ENCODE results near the gene YIF1B. TPM values are rescaled to one million over a fixed set of nuclear protein-coding genes. Genes with fewer than 3 reads are reported as not detected.
"Not testable (repeated sequence)": the region's sequence is repeated elsewhere in the genome, so short reads cannot be mapped to it uniquely, and the experiment has no call there.

The YIF1B gene
- total RNA-seq, result 60.4 and 74.8 TPM in 2 replicates

DNA sequence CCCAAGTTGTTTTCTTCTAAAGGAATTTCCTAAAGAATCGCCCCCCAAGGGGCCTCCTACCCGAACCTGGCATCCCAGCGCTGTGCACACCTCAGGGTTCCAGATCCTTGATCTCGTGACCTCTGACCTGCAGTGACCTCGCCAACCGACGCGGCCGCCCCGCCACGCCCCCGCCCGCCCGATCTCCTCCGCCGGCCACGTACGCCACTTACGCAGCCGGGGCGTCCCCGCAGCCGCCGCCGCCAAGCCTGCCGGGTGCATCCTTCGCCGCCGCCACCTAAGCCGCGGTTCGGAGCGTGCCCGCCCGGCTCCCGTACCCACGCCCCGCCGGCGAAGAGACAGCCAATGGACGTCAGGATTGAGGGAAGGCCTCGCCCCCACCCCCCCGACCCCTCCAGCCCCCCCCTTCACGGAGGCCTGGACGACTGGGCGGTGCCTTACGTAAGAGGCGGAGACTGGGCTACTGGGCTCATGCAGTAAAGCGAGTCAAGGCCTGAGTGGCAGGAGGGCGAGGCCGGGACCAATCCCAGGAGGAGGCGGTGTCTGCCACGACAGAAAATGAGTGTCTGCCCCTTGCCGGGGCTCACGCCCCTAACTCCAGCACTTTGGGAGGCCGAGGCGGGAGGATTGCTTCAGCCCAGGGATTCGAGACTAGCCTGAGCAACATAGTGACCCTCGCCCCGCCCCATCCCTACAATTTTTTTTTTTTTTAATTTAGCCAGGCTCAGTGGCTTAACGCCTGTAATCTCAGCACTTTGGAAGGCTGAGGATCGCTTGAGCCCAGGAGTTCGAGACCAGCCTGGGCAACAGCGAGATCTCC is at the start of gene YIF1B:
YIF1B (minus strand) TSS at position 291 of the 820 bp plus-strand sequence; CDS start at position 261, 30 bp downstream.
- DNase-seq (ENCODE audit: low read depth in 2 of 2), result peak; percentile 91 to 98

- DNase-seq (ENCODE audit: low read depth in 2 of 2), result not testable (repeated sequence)
Measured at GRCh38 chr19:38362946-38363688, 47.4 kb upstream of the YIF1B start.

- peak; percentile 44 to 61 for DNase-seq (ENCODE audit: low read depth in 2 of 2)
Measured at GRCh38 chr19:38362076-38362945, 46.6 kb upstream of the YIF1B start.

GRCh38 chr19:38361633-38362075 is 45.9 kb upstream of the YIF1B start:
- peak; percentile 47 to 82 for DNase-seq (ENCODE audit: low read depth in 2 of 2)

DNA sequence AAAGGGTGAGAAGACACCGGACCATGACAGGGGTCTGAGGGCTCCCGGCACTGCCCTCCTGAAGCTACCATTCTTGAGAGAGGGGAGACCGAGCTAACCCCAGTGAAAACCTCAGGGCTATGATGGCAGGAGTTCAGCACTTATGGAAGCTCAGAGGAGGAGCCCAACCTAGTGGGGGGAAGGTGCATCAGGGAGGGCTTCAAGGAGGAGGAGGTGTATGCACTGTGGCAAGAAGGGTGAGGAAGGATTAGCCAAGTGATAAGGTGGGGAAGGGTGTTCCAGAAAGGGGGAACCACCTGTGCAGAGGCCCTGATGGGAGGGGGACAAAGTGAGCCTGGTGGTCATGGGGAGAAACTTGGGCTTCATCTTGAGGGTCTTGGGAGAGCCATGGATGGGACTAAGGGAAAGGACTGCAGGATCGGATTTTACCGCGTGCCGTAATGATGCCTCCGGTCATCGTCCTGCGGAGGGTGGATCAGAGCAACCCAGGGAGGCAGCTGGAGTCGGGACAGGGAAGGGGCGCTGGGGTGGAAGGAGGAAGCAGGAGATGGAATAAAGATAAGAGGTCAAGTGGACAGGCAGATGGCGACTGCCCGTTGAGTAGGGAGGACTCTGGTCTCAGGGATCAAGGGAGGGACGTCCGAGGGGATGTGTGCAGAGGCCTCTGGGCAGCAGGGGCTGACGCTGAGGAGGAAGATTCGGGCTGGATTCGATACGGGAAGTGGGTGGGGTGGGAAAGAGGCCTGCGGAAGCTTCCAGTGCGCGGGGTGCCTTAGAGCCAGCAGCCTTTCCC is 45.3 kb upstream of the YIF1B start:
- no peak for DNase-seq (ENCODE audit: low read depth in 2 of 2)

DNA sequence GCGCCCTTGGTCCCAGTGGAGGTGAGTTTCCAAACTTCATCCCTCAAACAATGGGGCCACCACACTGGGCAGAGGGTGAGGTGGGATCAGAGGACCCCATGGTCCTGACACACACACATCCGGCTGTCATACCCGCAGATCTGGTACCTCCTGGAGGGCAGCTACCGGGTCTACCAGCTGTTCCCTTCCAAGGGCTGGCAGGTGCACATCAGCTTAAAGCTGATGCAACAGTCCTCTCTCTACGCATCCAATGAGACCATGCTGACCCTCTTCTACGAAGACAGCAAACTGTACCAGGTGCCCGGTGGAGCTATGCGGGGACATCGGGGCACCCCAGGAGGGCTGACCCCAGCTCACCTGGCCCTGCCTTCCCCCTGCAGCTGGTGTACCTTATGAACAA is 44.6 kb upstream of the YIF1B start:
- DNase-seq (ENCODE audit: low read depth in 2 of 2), result no peak

- no peak for DNase-seq (ENCODE audit: low read depth in 2 of 2)
Measured at GRCh38 chr19:38359242-38360021, 43.7 kb upstream of the YIF1B start.

- DNase-seq (ENCODE audit: low read depth in 2 of 2), result no peak
Measured at GRCh38 chr19:38358071-38358470, 42.3 kb upstream of the YIF1B start.

- DNase-seq (ENCODE audit: low read depth in 2 of 2), result no peak
Measured at GRCh38 chr19:38355728-38356725, 40.3 kb upstream of the YIF1B start.

GRCh38 chr19:38352611-38353010 is 36.9 kb upstream of the YIF1B start:
- no peak for DNase-seq (ENCODE audit: low read depth in 2 of 2)

DNA sequence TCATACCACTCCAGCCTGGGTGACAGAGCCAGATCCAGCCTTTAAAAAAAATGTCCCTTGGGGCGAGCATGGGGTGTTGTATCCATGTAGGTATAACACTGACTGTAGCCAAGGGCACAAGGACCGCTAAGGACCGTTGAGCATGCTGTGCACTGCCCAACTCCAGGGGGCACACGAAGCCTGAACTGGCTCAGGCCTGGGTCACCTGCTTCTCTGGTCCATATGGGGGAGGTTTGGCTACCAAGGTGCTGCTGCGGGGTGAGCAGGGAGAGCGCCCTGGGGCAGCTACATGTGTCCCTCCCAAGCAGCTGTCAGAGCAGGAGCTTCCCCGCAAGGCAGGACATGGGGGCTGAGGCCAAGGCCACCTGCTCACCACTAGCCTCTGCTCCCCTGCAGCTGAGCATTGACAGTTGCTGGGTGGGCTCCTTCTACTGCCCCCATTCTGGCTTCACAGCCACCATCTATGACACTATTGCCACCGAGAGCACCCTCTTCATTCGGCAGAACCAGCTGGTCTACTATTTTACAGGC is 36.2 kb upstream of the YIF1B start:
- DNase-seq (ENCODE audit: low read depth in 2 of 2), result no peak

DNA sequence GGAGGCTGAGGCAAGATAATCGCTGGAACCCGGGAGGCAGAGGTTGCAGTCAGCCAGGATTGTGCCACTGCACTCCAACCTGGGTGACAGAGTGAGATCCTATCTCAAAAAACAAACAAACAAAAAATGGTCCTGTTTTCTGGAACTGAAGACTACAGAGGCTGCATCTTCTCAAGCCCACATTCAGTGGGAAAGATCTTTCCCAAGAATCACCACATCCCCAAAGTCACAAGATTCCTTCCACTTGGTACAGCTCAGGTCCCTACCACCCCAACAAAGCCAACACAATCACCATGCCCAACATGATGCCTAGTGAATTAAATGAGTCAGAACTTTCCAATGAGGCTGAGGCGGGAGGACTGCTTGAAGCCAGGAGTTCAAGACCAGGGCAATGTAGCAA is 35.1 kb upstream of the YIF1B start:
- DNase-seq (ENCODE audit: low read depth in 2 of 2), result no peak

DNA sequence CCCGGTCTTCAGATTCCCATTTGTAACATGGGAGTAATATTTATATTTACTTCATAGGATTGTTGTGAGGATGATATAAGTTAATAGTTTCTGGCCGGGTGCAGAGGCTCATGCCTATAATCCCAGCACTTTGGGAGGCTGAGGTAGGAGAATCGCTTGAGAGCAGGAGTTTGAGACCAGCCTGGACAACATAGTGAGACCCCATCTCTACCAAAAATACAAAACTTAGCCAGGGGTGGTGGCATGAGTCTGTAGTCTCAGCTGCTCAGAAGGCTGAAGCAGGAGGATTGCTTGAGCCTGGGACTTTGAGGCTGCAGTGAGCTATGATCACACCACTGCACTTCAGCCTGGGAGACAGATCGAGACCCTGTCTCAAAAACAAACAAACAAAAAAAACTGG is 31.1 kb upstream of the YIF1B start:
- no peak for DNase-seq (ENCODE audit: low read depth in 2 of 2)

- DNase-seq (ENCODE audit: low read depth in 2 of 2), result no peak
Measured at GRCh38 chr19:38340927-38341326, 25.2 kb upstream of the YIF1B start.

DNA sequence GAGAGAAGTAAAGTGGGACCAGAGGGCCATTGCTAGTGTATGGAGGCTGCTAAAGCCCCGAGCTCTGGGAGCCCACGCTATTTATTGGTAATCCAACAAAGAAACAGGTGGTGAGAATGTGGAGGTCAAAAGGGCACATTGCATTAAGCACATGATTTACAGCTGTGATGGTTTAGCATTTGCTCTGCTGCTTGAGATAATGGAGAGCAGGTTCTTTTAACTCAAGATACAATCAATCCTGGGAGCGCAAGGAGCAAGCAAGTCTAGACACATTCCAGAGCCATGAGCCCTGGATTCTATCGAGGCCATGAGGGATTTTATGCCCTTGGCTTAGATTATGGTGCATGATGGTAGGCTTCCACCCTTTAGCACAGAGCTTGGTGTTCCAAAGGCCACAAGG is 23.3 kb upstream of the YIF1B start:
- DNase-seq (ENCODE audit: low read depth in 2 of 2), result not testable (repeated sequence)

GRCh38 chr19:38337360-38337653 is 21.6 kb upstream of the YIF1B start:
- no peak for DNase-seq (ENCODE audit: low read depth in 2 of 2)

GRCh38 chr19:38336638-38337359 is 21.1 kb upstream of the YIF1B start:
- peak in 1 of 2 donors; percentile 90 for DNase-seq (ENCODE audit: low read depth in 2 of 2)

Measured in dermis microvascular lymphatic vessel endothelial cell (primary cell).